OCI-M1 (cell line): ENCODE results near the gene PAPPA.
A peak's percentile ranks its signal among the peaks of the same experiment; 100 is the strongest.

ENCODE experiments used
- DNase-seq: peaks from one replicate; lab custom pipeline; 2025; lab: John Stamatoyannopoulos, UW

PAPPA gene

GRCh38 chr9:116422119-116422979, 268.8 kb downstream of the PAPPA start:
- DNase-seq = peak; percentile 91

DNA sequence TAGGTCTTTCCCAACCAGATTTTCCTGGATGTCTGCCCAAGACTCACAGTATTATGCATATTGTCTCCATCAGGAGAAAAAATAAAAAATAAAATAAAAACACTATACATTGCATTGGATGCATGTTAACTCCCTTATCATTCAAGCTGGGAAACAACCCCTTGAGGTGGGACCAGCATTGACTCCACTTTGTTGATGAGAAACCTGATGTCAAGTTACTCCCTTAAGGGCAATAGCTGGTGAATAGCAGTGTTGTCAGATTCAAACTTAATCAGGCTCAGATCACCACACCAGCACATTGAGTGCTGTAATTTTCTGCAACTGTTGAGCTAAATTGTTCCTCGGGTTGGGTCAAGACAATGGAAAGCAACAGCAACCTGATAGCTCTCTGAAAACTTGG, 269.6 kb downstream of the PAPPA start:
- DNase-seq = peak; percentile 40

DNA sequence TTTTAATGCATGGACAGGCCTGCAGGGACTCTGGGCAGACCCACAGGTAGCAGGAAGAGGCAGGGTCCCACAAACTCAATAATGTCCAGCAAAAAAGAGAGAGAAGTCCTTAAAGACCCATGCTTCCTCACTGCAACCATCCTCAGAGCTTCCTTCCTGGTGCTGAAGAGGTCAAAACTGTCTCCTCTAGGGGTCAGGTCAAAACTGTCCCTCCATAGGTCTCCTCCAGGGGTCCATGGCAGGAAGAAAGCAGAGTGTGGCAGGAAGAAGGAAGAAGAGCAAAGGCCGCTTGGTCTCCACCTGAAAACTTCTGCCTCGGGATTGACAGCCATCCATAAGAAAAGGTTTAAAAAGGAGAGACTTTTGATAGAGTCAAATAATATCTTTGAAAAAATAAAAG, 271.7 kb downstream of the PAPPA start:
- no peak for DNase-seq

- DNase-seq = no peak
Observed at GRCh38 chr9:116430849-116431248, 277.3 kb downstream of the PAPPA start.

DNA sequence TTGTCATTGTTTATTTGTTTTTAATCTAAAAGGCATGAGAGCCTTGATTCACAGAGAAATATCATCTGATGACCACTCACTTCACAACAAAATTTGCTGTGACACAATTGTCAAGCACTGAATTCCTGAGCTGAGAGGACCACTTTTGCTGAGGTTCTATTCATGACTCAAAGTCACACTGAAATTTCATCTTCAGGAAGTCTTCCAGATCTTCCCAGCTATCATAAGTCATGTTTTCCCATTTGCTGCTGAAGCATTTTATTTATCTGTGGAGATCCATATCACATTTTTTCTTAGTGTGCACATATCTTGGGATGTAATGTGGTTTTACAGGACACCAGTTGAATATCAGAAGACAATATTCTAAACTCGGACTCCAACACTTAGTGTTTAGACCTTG, 278.5 kb downstream of the PAPPA start:
- DNase-seq = no peak

DNA sequence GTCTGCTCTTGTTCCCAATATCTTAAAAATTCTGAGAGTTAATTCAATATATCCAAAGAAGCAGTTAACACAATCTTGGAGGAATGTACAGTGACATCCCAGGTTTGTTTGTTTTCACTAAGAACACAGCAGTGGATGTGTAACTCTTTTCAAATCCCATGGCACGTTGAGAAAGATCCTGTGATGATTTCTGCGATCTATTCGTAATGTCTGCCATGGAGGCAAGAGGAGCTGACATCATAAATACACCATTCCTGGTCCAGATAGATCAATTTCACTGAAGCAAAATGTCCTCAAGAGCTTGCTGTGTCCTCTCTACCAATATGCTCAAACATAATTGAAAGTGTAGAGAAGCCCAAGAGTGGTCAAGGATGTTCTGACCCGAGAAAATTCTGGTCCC, 280.7 kb downstream of the PAPPA start:
- no peak for DNase-seq

GRCh38 chr9:116435706-116436105, 282.1 kb downstream of the PAPPA start:
- no peak for DNase-seq

DNA sequence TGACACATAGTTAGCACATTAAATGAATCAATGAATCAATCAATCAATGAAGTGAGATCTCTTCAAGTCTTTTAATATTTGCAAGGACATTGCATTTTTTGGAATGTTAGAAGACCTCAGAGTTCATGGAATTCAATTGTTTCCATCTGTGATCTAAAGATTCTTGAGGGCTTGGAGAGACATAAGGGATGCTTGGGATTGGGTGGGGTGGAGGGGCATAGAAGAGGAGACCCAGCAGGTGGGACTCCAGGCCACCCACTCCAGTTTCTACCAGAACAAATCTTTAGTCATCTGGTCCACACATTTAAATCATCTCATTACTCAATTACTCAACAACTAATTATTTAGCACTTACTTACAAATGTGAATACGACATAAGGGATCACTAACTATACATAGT, 282.5 kb downstream of the PAPPA start:
- no peak for DNase-seq

GRCh38 chr9:116437411-116438370, 284.1 kb downstream of the PAPPA start:
- no peak for DNase-seq

DNA sequence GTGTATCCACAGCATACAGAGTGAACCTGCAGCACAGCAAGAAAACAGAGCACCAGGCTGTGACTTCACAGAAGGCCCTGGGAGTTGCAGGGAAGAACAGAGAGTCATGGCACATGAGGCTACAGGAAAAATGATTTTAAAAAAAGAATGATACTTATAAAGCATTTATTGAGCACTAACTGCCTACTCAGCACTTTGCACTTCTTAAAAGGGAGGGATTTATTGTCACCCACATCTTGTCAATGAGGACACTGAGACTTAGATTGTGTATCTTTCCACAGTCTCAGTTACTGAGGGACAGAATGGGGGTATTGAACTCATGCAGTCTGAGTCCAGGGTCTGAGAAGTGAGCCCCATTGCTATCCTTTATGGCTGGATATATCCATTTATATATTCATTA, 288.9 kb downstream of the PAPPA start:
- no peak for DNase-seq

DNA sequence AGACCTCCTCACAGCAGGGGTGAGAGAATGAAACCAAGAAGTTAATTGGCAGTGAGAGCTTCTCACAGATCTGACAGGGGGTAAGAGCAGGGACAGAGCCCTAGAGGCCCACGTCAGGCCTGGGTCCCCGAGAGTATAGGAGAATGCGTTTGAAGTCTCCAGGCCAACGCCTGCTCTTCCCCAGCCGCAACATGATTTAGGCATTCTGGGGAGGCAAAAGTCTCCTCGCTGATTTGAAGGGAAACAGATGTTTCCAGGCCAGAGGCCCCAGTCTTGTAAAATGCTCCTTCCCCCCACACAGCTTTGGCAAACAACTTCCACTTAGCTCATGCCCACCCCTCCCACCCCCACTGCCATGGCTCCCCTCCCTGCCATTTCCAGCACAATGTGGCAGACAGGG, 294.3 kb downstream of the PAPPA start:
- DNase-seq = no peak

DNA sequence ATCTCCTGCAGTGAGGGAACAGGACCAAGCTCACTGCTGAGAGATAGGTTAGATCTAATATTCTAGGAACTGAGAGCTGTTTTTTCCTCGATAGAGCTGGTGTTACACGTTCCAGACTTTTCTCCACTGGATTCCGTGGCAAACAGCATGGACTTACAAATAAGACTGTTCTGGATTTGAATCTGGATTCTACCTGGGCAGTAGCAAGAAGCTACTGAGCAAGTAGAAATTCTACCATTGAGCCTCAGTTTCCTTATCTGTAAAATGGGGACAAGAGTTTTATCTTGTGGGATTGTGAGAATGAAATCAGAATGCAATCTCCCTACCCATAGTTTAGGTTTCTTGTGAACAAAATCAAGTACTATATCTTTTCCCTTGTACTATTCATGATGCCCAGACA, 294.8 kb downstream of the PAPPA start:
- no peak for DNase-seq

- no peak for DNase-seq
Observed at GRCh38 chr9:116449949-116450348, 296.4 kb downstream of the PAPPA start.

- DNase-seq = peak; percentile 41
Observed at GRCh38 chr9:116450378-116451139, 297.0 kb downstream of the PAPPA start.

DNA sequence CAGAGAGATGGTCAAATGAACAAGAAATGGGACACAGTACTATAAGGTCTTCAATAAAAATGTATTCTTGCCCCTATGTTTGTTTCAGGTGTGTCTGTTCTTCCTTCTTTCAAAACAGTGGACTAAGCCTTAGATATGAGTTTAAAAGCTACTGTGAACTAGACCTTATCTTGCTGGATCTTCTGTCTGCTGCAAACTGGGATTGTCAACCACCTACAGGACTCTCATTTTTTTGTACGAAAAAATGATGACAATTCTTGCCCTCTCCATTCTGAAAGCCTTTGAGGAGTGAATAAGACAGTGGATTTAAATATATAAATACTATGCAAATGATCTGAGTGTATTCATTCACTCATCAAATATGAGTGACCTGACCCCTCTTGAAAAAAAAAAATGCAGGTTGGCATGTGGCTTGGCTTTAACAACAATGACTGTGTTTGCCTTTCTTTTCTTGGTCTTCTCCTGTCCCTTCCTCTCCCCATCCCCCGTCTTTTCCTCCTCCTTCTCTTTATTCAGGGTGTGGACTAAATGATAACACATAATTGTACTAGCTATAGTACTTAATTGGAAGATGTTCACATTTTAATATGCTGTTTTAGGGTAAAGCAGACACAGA, 298.0 kb downstream of the PAPPA start:
- DNase-seq = peak; percentile 66
